Mesenteric fat pad (tissue), 1 donor: ENCODE measurements around the gene NOP16. TPM values are rescaled to one million over a fixed set of nuclear protein-coding genes. Genes with fewer than 3 reads are reported as not detected.

Source experiments
- DNase-seq: peaks from one replicate; pipeline ENCODE4 v3.0.0-alpha.2; 2020; ENCODE audit warnings: low spot score
- long read RNA-seq: library from polyadenylated mRNA; unstranded; transcript quantifications from one replicate; pipeline ENCODE4 v2.0.0, GENCODE V29; 2020
- total RNA-seq: library from RNA; stranded (reverse); fragmentation: NEBNext Ultra II Directional; extraction: Animal tissue kit (Norgen Biotek cat#: 25700); gene quantifications from one replicate; pipeline ENCODE4 v1.2.1, GENCODE V29; 2021
- donor health status: DM: yes; HTN: yes; CAD: no.

Gene NOP16
- total RNA-seq: 38.9 TPM
- long read RNA-seq, transcript NOP16-207 (5 exons, 1,258 nt): major isoform, 14 of 38 reads
- long read RNA-seq, transcript NOP16-211 (5 exons, 954 nt): minor isoform, 5 of 38 reads
- long read RNA-seq, partial matches to known transcripts: 1 of 38 reads
- long read RNA-seq, other reads (novel, unspliced or antisense): 15 of 38 reads

- peak; percentile 93 for DNase-seq
These were observed at the start of gene NOP16, which contains the start of gene HIGD2A for GRCh38 chr5:176388444-176389134. Gene NOP16 (minus strand): TSS chr5:176388598. CDS start chr5:176388539, 59 bp downstream. Gene HIGD2A (plus strand): TSS chr5:176388751. CDS start chr5:176388820, 69 bp downstream.

- DNase-seq: no peak
These were observed 48.3 kb upstream of the NOP16 start for GRCh38 chr5:176436656-176437055.

GRCh38 chr5:176432707-176433106 is 44.3 kb upstream of the NOP16 start:
- no peak for DNase-seq

- DNase-seq: no peak
These were observed 41.6 kb upstream of the NOP16 start for GRCh38 chr5:176429972-176430371.

- no peak for DNase-seq
These were observed 39.6 kb upstream of the NOP16 start for GRCh38 chr5:176427971-176428370.

GRCh38 chr5:176426876-176427275 is 38.5 kb upstream of the NOP16 start:
- no peak for DNase-seq

- DNase-seq: no peak
These were observed 37.4 kb upstream of the NOP16 start for GRCh38 chr5:176425791-176426190.

- DNase-seq: no peak
These were observed 36.7 kb upstream of the NOP16 start for GRCh38 chr5:176425138-176425537.

GRCh38 chr5:176424181-176424580 is 35.8 kb upstream of the NOP16 start:
- no peak for DNase-seq

GRCh38 chr5:176420972-176421544 is 32.7 kb upstream of the NOP16 start:
- no peak for DNase-seq

- no peak for DNase-seq
These were observed 31.7 kb upstream of the NOP16 start for GRCh38 chr5:176420086-176420485.

GRCh38 chr5:176418251-176418650 is 29.9 kb upstream of the NOP16 start:
- DNase-seq: no peak

GRCh38 chr5:176416965-176417364 is 28.6 kb upstream of the NOP16 start:
- DNase-seq: no peak

GRCh38 chr5:176415952-176416924 is 27.8 kb upstream of the NOP16 start, which contains the start of gene CLTB:
Gene CLTB (minus strand): TSS chr5:176416539. CDS start chr5:176416363, 176 bp downstream.
- peak; percentile 96 for DNase-seq

GRCh38 chr5:176415240-176415951 is 27.0 kb upstream of the NOP16 start:
- no peak for DNase-seq

GRCh38 chr5:176414704-176415103 is 26.3 kb upstream of the NOP16 start:
- no peak for DNase-seq

- DNase-seq: no peak
These were observed 25.4 kb upstream of the NOP16 start for GRCh38 chr5:176413709-176414191.

- DNase-seq: no peak
These were observed 24.8 kb upstream of the NOP16 start for GRCh38 chr5:176413255-176413565.

GRCh38 chr5:176412517-176413254 is 24.3 kb upstream of the NOP16 start:
- no peak for DNase-seq
